ENCODE data around the gene SEPTIN10. TPM values are rescaled to one million over a fixed set of nuclear protein-coding genes. Genes with fewer than 3 reads are reported as not detected.
A peak's percentile ranks its signal among the peaks of the same experiment; 100 is the strongest.
"Not testable (repeated sequence)": the region's sequence is repeated elsewhere in the genome, so short reads cannot be mapped to it uniquely, and the experiment has no call there.

The SEPTIN10 gene
- total RNA-seq, 1 donor from 2014 or later: 76.7 TPM

GRCh38 chr2:109645412-109646184 is 31.8 kb upstream of the SEPTIN10 start:
- TF ChIP-seq CTCF (conservative IDR thresholded peaks at IDR 0.05): no peak
- Mint-ChIP-seq H3K4me3 (peak overlapping the region; percentile 70), H3K9me3 (no peaks in the 10 kb centered on the region), H3K27ac (peak overlapping the region; percentile 94), H3K36me3 (no peaks in the 10 kb centered on the region), H3K4me1 (ENCODE audit: unreplicated experiment) (peaks cover 29% of the 10 kb centered on the region), H3K27me3 (no peaks in the 10 kb centered on the region)
- no peak for DNase-seq (ENCODE audit: extremely low spot score, unreplicated experiment)

- DNase-seq (ENCODE audit: extremely low spot score, unreplicated experiment): no peak
- Mint-ChIP-seq H3K4me1 (ENCODE audit: unreplicated experiment) (peaks cover 29% of the 10 kb centered on the region), H3K27me3 (no peaks in the 10 kb centered on the region), H3K36me3 (no peaks in the 10 kb centered on the region), H3K9me3 (no peaks in the 10 kb centered on the region), H3K4me3 (peak overlapping the region; percentile 70), H3K27ac (peak overlapping the region; percentile 94)
- no peak for TF ChIP-seq CTCF (conservative IDR thresholded peaks at IDR 0.05)
These were observed 31.0 kb upstream of the SEPTIN10 start for GRCh38 chr2:109644571-109645275.

- not testable (repeated sequence) for H3K9me3 Mint-ChIP-seq; H3K27me3 Mint-ChIP-seq; H3K4me3 Mint-ChIP-seq; H3K36me3 Mint-ChIP-seq; H3K27ac Mint-ChIP-seq; DNase-seq (ENCODE audit: extremely low spot score, unreplicated experiment)
- peaks cover 24% of the 10 kb centered on the region for H3K4me1 Mint-ChIP-seq (ENCODE audit: unreplicated experiment)
These were observed 26.2 kb upstream of the SEPTIN10 start for GRCh38 chr2:109640000-109640399.

GRCh38 chr2:109638795-109639194 is 25.0 kb upstream of the SEPTIN10 start:
- peaks cover 13% of the 10 kb centered on the region for H3K4me1 Mint-ChIP-seq (ENCODE audit: unreplicated experiment)
- H3K27ac Mint-ChIP-seq: no peak overlapping the region
- H3K9me3 Mint-ChIP-seq: no peaks in the 10 kb centered on the region
- no peak overlapping the region for H3K4me3 Mint-ChIP-seq
- H3K36me3 Mint-ChIP-seq: no peaks in the 10 kb centered on the region
- no peaks in the 10 kb centered on the region for H3K27me3 Mint-ChIP-seq
- DNase-seq (ENCODE audit: extremely low spot score, unreplicated experiment): no peak
- no peak for TF ChIP-seq CTCF (conservative IDR thresholded peaks at IDR 0.05)

- peaks cover 11% of the 10 kb centered on the region for H3K4me1 Mint-ChIP-seq (ENCODE audit: unreplicated experiment)
- H3K36me3 Mint-ChIP-seq: no peaks in the 10 kb centered on the region
- no peak overlapping the region for H3K4me3 Mint-ChIP-seq
- DNase-seq (ENCODE audit: extremely low spot score, unreplicated experiment): no peak
- no peak for TF ChIP-seq CTCF (conservative IDR thresholded peaks at IDR 0.05)
- H3K27ac Mint-ChIP-seq: no peak overlapping the region
- no peaks in the 10 kb centered on the region for H3K27me3 Mint-ChIP-seq
- no peaks in the 10 kb centered on the region for H3K9me3 Mint-ChIP-seq
These were observed 24.2 kb upstream of the SEPTIN10 start for GRCh38 chr2:109637749-109638570.

Data from type B pancreatic cell (in vitro differentiated cells).